GM23248 (cell line): ENCODE results near the gene TRRAP. TPM values are rescaled to one million over a fixed set of nuclear protein-coding genes. Genes with fewer than 3 reads are reported as not detected.

Experiments
- DNase-seq: peaks from one replicate; pipeline ENCODE4 v3.0.0-alpha.2; 2015
- H2AFZ ChIP-seq: fragments of 200-600 bp; sonication (generic); 2 replicates; pipeline ENCODE4 v1.6.1; 2016; ENCODE audit warnings: antibody characterized with exemption
- H3F3A ChIP-seq: fragments of 200-600 bp; sonication (generic); 2 replicates; pipeline ENCODE4 v1.6.1; 2016; ENCODE audit warnings: mild to moderate bottlenecking, antibody characterized with exemption, mixed run types; ENCODE audit not compliant: insufficient read depth
- H3K27ac ChIP-seq: fragments of 200-600 bp; sonication (generic); 2 replicates; pipeline ENCODE4 v1.5.1; 2016; ENCODE audit warnings: mild to moderate bottlenecking
- H3K27me3 ChIP-seq: fragments of 200-600 bp; sonication (generic); replicated peaks from 2 replicates; pipeline ENCODE4 v1.6.1; 2016; ENCODE audit warnings: mild to moderate bottlenecking; ENCODE audit not compliant: insufficient read depth
- H3K36me3 ChIP-seq: fragments of 200-600 bp; sonication (generic); 2 replicates; pipeline ENCODE4 v1.6.1; 2016; ENCODE audit warnings: low read depth, mild to moderate bottlenecking
- H3K4me1 ChIP-seq: fragments of 200-600 bp; sonication (generic); 2 replicates; pipeline ENCODE4 v1.6.1; 2016; ENCODE audit warnings: mild to moderate bottlenecking; ENCODE audit not compliant: insufficient read depth
- H3K4me2 ChIP-seq: fragments of 200-600 bp; sonication (generic); one replicate; pipeline ENCODE4 v1.6.1; 2016; ENCODE audit warnings: mild to moderate bottlenecking; ENCODE audit not compliant: unreplicated experiment
- H3K4me3 ChIP-seq: fragments of 200-600 bp; sonication (generic); 2 replicates; pipeline ENCODE4 v1.5.1; 2016; ENCODE audit warnings: mild to moderate bottlenecking
- H3K79me2 ChIP-seq: fragments of 200-600 bp; sonication (generic); 2 replicates; pipeline ENCODE4 v1.6.1; 2016; ENCODE audit warnings: mild to moderate bottlenecking; ENCODE audit not compliant: insufficient read depth
- H3K9ac ChIP-seq: fragments of 200-600 bp; sonication (generic); 2 replicates; pipeline ENCODE4 v1.6.1; 2016; ENCODE audit warnings: mild to moderate bottlenecking
- H3K9me2 ChIP-seq: fragments of 200-600 bp; sonication (generic); 2 replicates; pipeline ENCODE4 v1.6.1; 2016; ENCODE audit warnings: mixed run types, mild to moderate bottlenecking, moderate library complexity; ENCODE audit not compliant: insufficient read depth
- H3K9me3 ChIP-seq: fragments of 200-600 bp; sonication (generic); one replicate; pipeline ENCODE4 v1.6.1; 2017; ENCODE audit warnings: low read depth
- H4K20me1 ChIP-seq: fragments of 200-600 bp; sonication (generic); 2 replicates; pipeline ENCODE4 v1.6.0; 2016; ENCODE audit not compliant: insufficient read depth
- EZH2 ChIP-seq: fragments of 200-600 bp; sonication (generic); IDR thresholded peaks from 2 replicates; pipeline ENCODE4 v1.6.1; 2018; ENCODE audit warnings: antibody characterized with exemption, mild to moderate bottlenecking; ENCODE audit not compliant: insufficient read depth, poor library complexity, severe bottlenecking
- EZH2phosphoT487 ChIP-seq: fragments of 200-600 bp; sonication (generic); IDR thresholded peaks from 2 replicates; pipeline ENCODE4 v1.6.1; 2018; ENCODE audit warnings: antibody characterized with exemption, moderate library complexity, mild to moderate bottlenecking, low read depth; ENCODE audit not compliant: insufficient read depth
- WGBS, 2 experiments: methylation state at CpG; one replicate each; pipeline ENCODE4 v1.1.6; 2015 to 2017; ENCODE audit warnings: low lambda C conversion rate in 2 of 2, low coverage in 1 of 2; ENCODE audit errors: missing lambda C conversion rate in 2 of 2; 5-methylcytosine and 5-hydroxymethylcytosine counted together
- in situ Hi-C: fragments of 300-500 bp; cut with MboI; formaldehyde crosslinking; loops from 2 replicates; pipeline ENCODE4 v1.15.0; 2020
- polyA plus RNA-seq: library from polyadenylated mRNA; unstranded; fragments of >200 nt; fragmentation: Nextera tagmentation; extraction: Ambion mirVana; gene quantifications from 2 replicates; pipeline ENCODE4 v1.2.1, GENCODE V29; 2016
- total RNA-seq: library from RNA; depleted of rRNA; stranded (reverse); fragments of >200 nt; shearing (Covaris generic); gene quantifications from 2 replicates; pipeline ENCODE4 v1.2.3, GENCODE V29; 2014

TRRAP gene
- total and polyA plus RNA-seq, 2 experiments from 2014 or later, result 4.8 to 11.3 TPM

- H3K9ac ChIP-seq, result no peak overlapping the region
- WGBS, 2 experiments, result 88 to 89% methylated on average over 9 of the region's 9 CpGs
- no peaks in the 10 kb centered on the region for H3K9me2 ChIP-seq
- H3K9me3 ChIP-seq, result no peaks in the 10 kb centered on the region
- peak; percentile 8 for DNase-seq
- TF ChIP-seq EZH2phosphoT487 (no peak), EZH2 (no peak)
- H3K79me2 ChIP-seq, result peaks cover 15% of the 10 kb centered on the region; the same call in 1 of the 2 replicates
- peak overlapping the region; percentile 21; the same call in 1 of the 2 replicates for H3K27ac ChIP-seq
- H2AFZ ChIP-seq, result no peak overlapping the region
- peaks cover 35% of the 10 kb centered on the region for H3F3A ChIP-seq
- H3K4me1 ChIP-seq, result no peaks in the 10 kb centered on the region
- no peaks in the 10 kb centered on the region for H3K27me3 ChIP-seq
- H4K20me1 ChIP-seq, result no peaks in the 10 kb centered on the region
- H3K36me3 ChIP-seq, result peaks cover 41% of the 10 kb centered on the region
- H3K4me3 ChIP-seq, result no peak overlapping the region
- no peak overlapping the region for H3K4me2 ChIP-seq
- in situ Hi-C loops, result no loop called here
Measured at GRCh38 chr7:99029466-99030435, 151.4 kb downstream of the TRRAP start.

GRCh38 chr7:99030457-99030856, 152.1 kb downstream of the TRRAP start:
- no peak overlapping the region for H3K4me2 ChIP-seq
- H2AFZ ChIP-seq, result no peak overlapping the region
- H3K79me2 ChIP-seq, result peaks cover 14% of the 10 kb centered on the region; the same call in 1 of the 2 replicates
- H4K20me1 ChIP-seq, result no peaks in the 10 kb centered on the region
- H3F3A ChIP-seq, result peaks cover 37% of the 10 kb centered on the region
- in situ Hi-C loops, result no loop called here
- WGBS, 2 experiments, result 89% methylated on average over 6 of the region's 6 CpGs
- H3K9ac ChIP-seq, result no peak overlapping the region
- H3K9me2 ChIP-seq, result no peaks in the 10 kb centered on the region
- DNase-seq, result no peak
- H3K36me3 ChIP-seq, result peaks cover 39% of the 10 kb centered on the region
- no peaks in the 10 kb centered on the region for H3K4me1 ChIP-seq
- H3K27me3 ChIP-seq, result no peaks in the 10 kb centered on the region
- TF ChIP-seq EZH2phosphoT487, result no peak
- no peak for TF ChIP-seq EZH2
- H3K27ac ChIP-seq, result no peak overlapping the region
- H3K4me3 ChIP-seq, result no peak overlapping the region
- no peaks in the 10 kb centered on the region for H3K9me3 ChIP-seq

GRCh38 chr7:99030951-99031350, 152.6 kb downstream of the TRRAP start:
- Histone ChIP-seq H3K36me3 (peaks cover 39% of the 10 kb centered on the region), H3K9ac (no peak overlapping the region), H3K27ac (no peak overlapping the region), H3F3A (peaks cover 42% of the 10 kb centered on the region), H3K79me2 (peaks cover 10% of the 10 kb centered on the region; the same call in 1 of the 2 replicates), H3K9me3 (no peaks in the 10 kb centered on the region), H3K9me2 (no peaks in the 10 kb centered on the region), H2AFZ (no peak overlapping the region), H4K20me1 (0 out of 2 replicates have a peak, but pooled peaks cover 1% of the 10 kb centered on the region), H3K4me3 (no peak overlapping the region), H3K27me3 (no peaks in the 10 kb centered on the region), H3K4me2 (no peak overlapping the region), H3K4me1 (no peaks in the 10 kb centered on the region)
- DNase-seq, result no peak
- in situ Hi-C loops, result no loop called here
- 34% methylated on average over 5 of the region's 5 CpGs for whole genome bisulfite sequencing, 2 experiments
- TF ChIP-seq EZH2phosphoT487, result no peak

GRCh38 chr7:99031496-99031895, 153.2 kb downstream of the TRRAP start:
- in situ Hi-C loops, result no loop called here
- Histone ChIP-seq H3F3A (peaks cover 45% of the 10 kb centered on the region), H2AFZ (no peak overlapping the region), H3K4me2 (no peak overlapping the region), H3K36me3 (peaks cover 39% of the 10 kb centered on the region), H3K9ac (no peak overlapping the region), H3K9me2 (no peaks in the 10 kb centered on the region), H3K79me2 (0 out of 2 replicates have a peak, but pooled peaks cover 5% of the 10 kb centered on the region), H3K9me3 (no peaks in the 10 kb centered on the region), H3K27ac (no peak overlapping the region), H3K27me3 (no peaks in the 10 kb centered on the region), H4K20me1 (0 out of 2 replicates have a peak, but pooled peaks cover 4% of the 10 kb centered on the region), H3K4me1 (no peaks in the 10 kb centered on the region), H3K4me3 (no peak overlapping the region)
- DNase-seq, result no peak
- WGBS, 2 experiments, result 86 to 90% methylated on average over 7 of the region's 7 CpGs
- TF ChIP-seq EZH2phosphoT487 (no peak), EZH2 (no peak)
